GM23338 (cell line): ENCODE results near the gene GPR139. TPM values are rescaled to one million over a fixed set of nuclear protein-coding genes. Genes with fewer than 3 reads are reported as not detected.

Source experiments
- ATAC-seq: fragments of 200-7000 bp; cut with Tn5 transposase; 3 replicates; pipeline ENCODE4 v1.9.1; 2020
- DNase-seq: peaks from one replicate; pipeline ENCODE4 v3.0.0-alpha.2; 2015; ENCODE audit warnings: low spot score
- H2AFZ ChIP-seq: fragments of 200-600 bp; sonication (generic); 2 replicates; pipeline ENCODE4 v1.8.0; 2016; ENCODE audit warnings: antibody characterized with exemption, mild to moderate bottlenecking, moderate library complexity
- H3F3A ChIP-seq: fragments of 200-600 bp; sonication (generic); replicated peaks from 2 replicates; pipeline ENCODE4 v1.8.0; 2017; ENCODE audit warnings: antibody characterized with exemption, mixed run types, low read depth
- H3K27ac ChIP-seq: fragments of 200-600 bp; sonication (generic); 2 replicates; pipeline ENCODE4 v1.6.1; 2016; ENCODE audit warnings: low read depth
- H3K27me3 ChIP-seq: fragments of 200-600 bp; sonication (generic); 2 replicates; pipeline ENCODE4 v1.8.0; 2016; ENCODE audit warnings: mild to moderate bottlenecking, mixed run types, moderate library complexity; ENCODE audit not compliant: insufficient read depth
- H3K36me3 ChIP-seq: fragments of 200-600 bp; sonication (generic); 2 replicates; pipeline ENCODE4 v1.8.0; 2016; ENCODE audit warnings: mild to moderate bottlenecking; ENCODE audit not compliant: insufficient read depth
- H3K4me1 ChIP-seq: fragments of 200-600 bp; sonication (generic); 2 replicates; pipeline ENCODE4 v1.8.0; 2016; ENCODE audit warnings: mild to moderate bottlenecking, moderate library complexity; ENCODE audit not compliant: insufficient read depth
- H3K4me2 ChIP-seq: fragments of 200-600 bp; sonication (generic); 2 replicates; pipeline ENCODE4 v1.7.1; 2017; ENCODE audit warnings: mixed run types
- H3K4me3 ChIP-seq: fragments of 200-600 bp; sonication (generic); 2 replicates; pipeline ENCODE4 v1.6.1; 2016; ENCODE audit warnings: mixed run types
- H3K79me2 ChIP-seq: fragments of 200-600 bp; sonication (generic); replicated peaks from 2 replicates; pipeline ENCODE4 v1.8.0; 2017; ENCODE audit warnings: mild to moderate bottlenecking; ENCODE audit not compliant: insufficient read depth
- H3K9me2 ChIP-seq: fragments of 200-600 bp; sonication (generic); 2 replicates; pipeline ENCODE4 v1.8.0; 2017; ENCODE audit not compliant: insufficient read depth
- H4K20me1 ChIP-seq: fragments of 200-600 bp; sonication (generic); replicated peaks from 2 replicates; pipeline ENCODE4 v1.8.0; 2017; ENCODE audit warnings: mild to moderate bottlenecking; ENCODE audit not compliant: insufficient read depth
- H3K27ac Mint-ChIP-seq: 2 replicates; pipeline ENCODE4 v1.8.0; 2020; ENCODE audit warnings: inconsistent platforms, mild to moderate bottlenecking, moderate library complexity, mixed read lengths
- H3K27me3 Mint-ChIP-seq: 3 replicates; pipeline ENCODE4 v1.8.0; 2022; ENCODE audit warnings: low read depth, mild to moderate bottlenecking, moderate library complexity, mixed read lengths, inconsistent platforms; ENCODE audit not compliant: insufficient read depth, poor library complexity
- H3K36me3 Mint-ChIP-seq: 3 replicates; pipeline ENCODE4 v1.8.0; 2021; ENCODE audit warnings: low read depth, mild to moderate bottlenecking, inconsistent platforms, moderate library complexity, mixed read lengths
- H3K4me1 Mint-ChIP-seq: 3 replicates; pipeline ENCODE4 v1.8.0; 2020; ENCODE audit warnings: mild to moderate bottlenecking, inconsistent platforms, mixed read lengths
- H3K4me3 Mint-ChIP-seq: 3 replicates; pipeline ENCODE4 v1.8.0; 2021; ENCODE audit warnings: moderate library complexity, mild to moderate bottlenecking, inconsistent platforms, mixed read lengths
- H3K9me3 Mint-ChIP-seq: 3 replicates; pipeline ENCODE4 v1.8.0; 2020; ENCODE audit warnings: moderate library complexity, mild to moderate bottlenecking, inconsistent platforms, mixed read lengths
- CREB1 ChIP-seq: fragments of 250-450 bp; sonication (Bioruptor Pico); IDR thresholded peaks from 2 replicates; pipeline ENCODE4 v1.5.0; 2020; ENCODE audit warnings: low read depth, mild to moderate bottlenecking, moderate library complexity
- CTCF ChIP-seq, 2 experiments: fragments of 200-600 bp in 1 of 2; sonication (generic) in 1 of 2; conservative IDR thresholded peaks; 2 replicates each; pipeline versions ENCODE4 v1.5.1 to v1.6.1; 2016 to 2017; ENCODE audit warnings: antibody characterized with exemption in 2 of 2, low read depth in 2 of 2, mild to moderate bottlenecking in 2 of 2, moderate library complexity in 1 of 2
- ETS1 ChIP-seq: IDR thresholded peaks from 2 replicates; pipeline ENCODE4 v1.6.1; 2016; ENCODE audit warnings: antibody characterized with exemption
- EZH2 ChIP-seq: fragments of 200-600 bp; sonication (generic); IDR thresholded peaks from one replicate; pipeline ENCODE4 v1.8.0; 2017; ENCODE audit warnings: antibody characterized with exemption, mild to moderate bottlenecking, low read depth; ENCODE audit not compliant: unreplicated experiment
- JUNB ChIP-seq: IDR thresholded peaks from one replicate; pipeline ENCODE4 v1.6.1; 2016; ENCODE audit warnings: antibody characterized with exemption; ENCODE audit not compliant: unreplicated experiment
- POLR2AphosphoS5 ChIP-seq: IDR thresholded peaks from 2 replicates; pipeline ENCODE4 v1.6.1; 2016; ENCODE audit warnings: antibody characterized with exemption, low read depth
- ZNF114 ChIP-seq: fragments of 250-450 bp; sonication (Bioruptor Pico); IDR thresholded peaks from 2 replicates; pipeline ENCODE4 v1.5.0; 2020; ENCODE audit warnings: mild to moderate bottlenecking, moderate library complexity
- long read RNA-seq: library from polyadenylated mRNA; unstranded; transcript quantifications from one replicate; pipeline ENCODE4 v2.0.0, GENCODE V29; 2020; ENCODE audit not compliant: unreplicated experiment
- polyA plus RNA-seq: library from polyadenylated mRNA; unstranded; fragments of >200 nt; fragmentation: Nextera tagmentation; extraction: Ambion mirVana; gene quantifications from 2 replicates; pipeline ENCODE4 v1.2.1, GENCODE V29; 2016
- total RNA-seq: library from RNA; depleted of rRNA; stranded (reverse); fragments of >200 nt; shearing (Covaris generic); gene quantifications from 2 replicates; pipeline ENCODE4 v1.2.3, GENCODE V29; 2014; rRNA removed

Gene GPR139
- total RNA-seq (1.8 and 2.3 TPM in 2 replicates), polyA plus RNA-seq (0.31 and 0.66 TPM in 2 replicates)
- long read RNA-seq, partial matches to known transcripts: 0 of 1 reads
- long read RNA-seq, other reads (novel, unspliced or antisense): 1 of 1 reads

GRCh38 chr16:20073203-20074098, at the start of gene GPR139:
Gene GPR139 (minus strand): TSS chr16:20073890. CDS start chr16:20073616, 274 bp downstream.
- Histone ChIP-seq H4K20me1 (no peaks in the 10 kb centered on the region; the same call in 1 of the 2 replicates), H3F3A (0 out of 2 replicates have a peak, but pooled peaks cover 4% of the 10 kb centered on the region), H3K4me3 (peak within 1 kb of the TSS; percentile 78), H3K27me3 (peaks cover 48% of the 10 kb centered on the region), H3K4me2 (peak within 1 kb of the TSS; percentile 92), H3K36me3 (peaks cover 1% of the 10 kb centered on the region; the same call in 1 of the 2 replicates), H3K4me1 (peaks cover 34% of the 10 kb centered on the region), H2AFZ (peak within 1 kb of the TSS; percentile 90), H3K9me2 (no peaks in the 10 kb centered on the region), H3K79me2 (no peaks in the 10 kb centered on the region; the same call in 1 of the 2 replicates), H3K27ac (no peak within 1 kb of the TSS)
- peaks cover 13% of the 10 kb centered on the region for H3K36me3 Mint-ChIP-seq
- H3K9me3 Mint-ChIP-seq: peaks cover 8% of the 10 kb centered on the region; the same call in 2 of the 3 replicates
- no peak within 1 kb of the TSS for H3K27ac Mint-ChIP-seq
- TF ChIP-seq POLR2AphosphoS5 (peak; percentile 75), ZNF114 (CRISPR knock-in tag) (no peak), ETS1 (0 out of 2 replicates have a peak, but pooled peaks have one; percentile 6), EZH2 (no peak), CREB1 (CRISPR knock-in tag) (0 out of 2 replicates have a peak, but pooled peaks have one; percentile 4)
- peaks cover 38% of the 10 kb centered on the region for H3K27me3 Mint-ChIP-seq
- peak within 1 kb of the TSS; percentile 79 for H3K4me3 Mint-ChIP-seq
- ATAC-seq: peak; percentile 86
- peaks cover 26% of the 10 kb centered on the region for H3K4me1 Mint-ChIP-seq
- peak; percentile 78 for DNase-seq

- no peaks in the 10 kb centered on the region for H3K27me3 ChIP-seq
- no peaks in the 10 kb centered on the region for H3K4me1 Mint-ChIP-seq
- H3K36me3 ChIP-seq: no peaks in the 10 kb centered on the region
- H3F3A ChIP-seq: no peaks in the 10 kb centered on the region
- no peaks in the 10 kb centered on the region for H3K79me2 ChIP-seq
- no peaks in the 10 kb centered on the region; the same call in 1 of the 2 replicates for H3K4me1 ChIP-seq
- H3K4me2 ChIP-seq: no peak overlapping the region
- peaks cover 13% of the 10 kb centered on the region; the same call in 1 of the 3 replicates for H3K9me3 Mint-ChIP-seq
- H2AFZ ChIP-seq: no peak overlapping the region
- H4K20me1 ChIP-seq: no peaks in the 10 kb centered on the region
- ATAC-seq (no peak), DNase-seq (no peak)
- no peak overlapping the region for H3K4me3 Mint-ChIP-seq
- peaks cover 7% of the 10 kb centered on the region; the same call in 2 of the 3 replicates for H3K36me3 Mint-ChIP-seq
- H3K27ac Mint-ChIP-seq: no peak overlapping the region
- no peak overlapping the region for H3K27ac ChIP-seq
- H3K4me3 ChIP-seq: no peak overlapping the region
- no peak for TF ChIP-seq JUNB
- no peak for TF ChIP-seq CTCF (conservative IDR thresholded peaks at IDR 0.05; ENCODE audit: low read depth in 2 of 2)
- no peak for TF ChIP-seq EZH2
- peaks cover 3% of the 10 kb centered on the region for H3K27me3 Mint-ChIP-seq
- no peaks in the 10 kb centered on the region for H3K9me2 ChIP-seq
Measured at GRCh38 chr16:20122011-20122410, 48.3 kb upstream of the GPR139 start.
